ENCODE measurements around the gene ALDOB.
"Not testable (repeated sequence)": the region's sequence is repeated elsewhere in the genome, so short reads cannot be mapped to it uniquely, and the experiment has no call there.

The ALDOB gene

DNA sequence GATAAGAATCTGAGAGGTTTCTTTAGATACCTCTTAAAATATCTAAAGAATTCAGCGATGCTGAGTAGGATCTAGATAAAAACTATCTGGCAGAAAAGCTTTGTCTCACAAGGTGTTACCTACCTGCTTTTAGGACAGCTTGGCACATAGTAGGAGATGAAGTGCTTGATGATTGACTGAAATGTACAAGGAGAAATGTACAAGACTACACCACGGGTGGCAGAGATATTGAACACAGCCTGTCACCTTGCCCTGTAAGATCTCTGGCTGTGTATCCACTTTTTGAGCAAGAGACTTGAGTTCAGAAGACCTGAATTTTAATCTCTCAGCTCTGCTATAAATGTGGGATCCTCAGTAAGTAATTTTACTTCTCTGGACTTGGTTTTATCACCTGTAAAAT lies 15.7 kb downstream of the ALDOB start:
- no peak for DNase-seq

DNA sequence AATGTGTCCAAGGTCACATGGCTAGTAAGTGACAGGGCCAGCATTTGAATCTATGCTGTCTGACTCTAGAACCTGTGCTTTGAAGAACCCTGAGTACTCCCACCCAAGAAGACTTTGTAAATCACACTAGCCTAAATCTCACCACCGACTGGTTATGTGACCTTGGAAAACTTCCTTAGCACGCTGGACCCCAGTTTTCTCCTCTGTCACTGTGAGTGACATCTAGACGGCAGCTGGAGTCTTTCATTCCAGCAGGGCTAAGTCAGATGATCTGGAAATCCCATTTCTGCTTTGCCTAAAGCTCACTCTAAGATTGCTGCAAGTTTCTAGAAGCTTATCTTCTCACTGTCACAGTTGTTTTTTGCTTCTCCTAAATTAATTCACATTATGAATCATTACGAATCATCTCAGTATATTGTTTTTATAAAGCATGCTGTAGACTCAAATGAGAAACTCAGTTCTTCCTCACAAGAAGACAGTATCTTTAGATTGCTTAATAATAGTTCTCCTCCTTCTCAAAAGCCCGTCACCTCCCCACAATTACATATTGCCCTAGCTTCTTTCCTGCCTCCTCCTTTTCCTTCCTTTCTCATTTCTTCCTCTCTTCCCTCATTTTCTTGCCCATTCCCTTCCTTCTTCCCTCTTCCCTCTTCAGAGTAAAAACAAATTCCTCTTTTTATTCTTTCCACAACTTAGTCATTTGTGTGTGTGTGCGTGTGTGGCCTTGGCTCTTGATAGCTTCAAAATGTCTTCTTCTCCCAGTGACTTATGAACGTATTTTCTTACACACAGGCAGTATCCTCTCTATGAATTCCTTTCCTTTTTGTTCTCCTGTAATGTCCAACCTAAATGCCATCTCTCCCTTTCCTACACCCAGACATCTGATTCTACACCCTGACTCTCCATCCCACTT lies 16.8 kb downstream of the ALDOB start:
- DNase-seq = no peak

DNA sequence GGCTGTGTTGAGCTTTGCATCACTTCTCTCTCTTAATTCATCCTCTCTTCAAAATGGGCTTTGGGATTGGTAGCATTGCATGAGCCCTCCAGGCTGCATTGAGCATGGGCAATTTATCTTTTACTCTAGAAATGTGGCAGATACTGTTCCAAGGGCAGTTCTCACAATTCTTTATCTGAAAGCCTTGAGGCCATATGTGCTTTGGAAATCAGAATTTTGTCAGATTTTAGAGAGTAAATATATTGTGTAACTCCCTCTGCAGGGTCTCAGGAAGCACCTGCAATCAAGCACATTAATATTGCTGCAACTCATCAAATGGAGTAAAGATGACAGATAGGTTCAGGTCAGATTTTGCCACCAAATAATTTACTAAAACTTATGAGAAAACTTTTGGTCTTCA lies 17.6 kb downstream of the ALDOB start:
- DNase-seq = no peak

DNA sequence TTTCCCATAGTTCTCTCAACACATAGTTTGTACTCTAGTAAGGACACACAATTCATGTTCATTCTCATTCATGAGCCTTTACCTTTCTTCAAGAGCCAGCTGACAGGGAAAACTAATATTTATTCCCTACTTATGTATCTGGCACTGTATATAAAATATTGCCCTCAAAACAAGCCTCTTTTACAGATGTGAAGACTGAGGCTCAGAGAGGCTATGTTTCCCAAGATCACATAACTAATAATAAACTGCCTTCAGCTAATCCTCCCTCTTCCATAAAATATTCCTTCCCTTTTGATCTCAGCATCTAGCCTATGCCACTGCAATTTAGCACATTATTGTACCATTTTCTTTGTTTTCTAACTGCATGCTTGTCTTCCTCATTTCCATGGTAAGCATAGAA lies 18.2 kb downstream of the ALDOB start:
- no peak for DNase-seq

DNA sequence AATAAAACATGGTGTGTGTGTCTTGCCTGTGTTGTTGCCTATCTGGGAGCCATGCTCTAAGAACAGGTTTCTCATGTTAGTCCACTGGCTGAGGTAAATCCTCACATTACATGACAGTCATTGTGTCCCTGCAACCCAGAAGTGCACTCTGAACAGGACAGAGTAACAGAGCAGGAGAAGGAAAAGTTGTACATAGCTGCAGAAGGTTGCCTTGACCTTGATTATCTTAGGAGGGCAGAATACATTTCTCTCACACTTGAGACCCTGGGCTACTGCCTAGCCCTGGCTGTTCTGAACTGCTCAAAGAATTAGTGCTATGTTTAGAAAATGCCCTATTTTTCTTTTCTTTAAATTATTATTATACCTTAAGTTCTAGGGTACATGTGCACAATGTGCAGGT lies 20.0 kb downstream of the ALDOB start:
- no peak for DNase-seq

DNA sequence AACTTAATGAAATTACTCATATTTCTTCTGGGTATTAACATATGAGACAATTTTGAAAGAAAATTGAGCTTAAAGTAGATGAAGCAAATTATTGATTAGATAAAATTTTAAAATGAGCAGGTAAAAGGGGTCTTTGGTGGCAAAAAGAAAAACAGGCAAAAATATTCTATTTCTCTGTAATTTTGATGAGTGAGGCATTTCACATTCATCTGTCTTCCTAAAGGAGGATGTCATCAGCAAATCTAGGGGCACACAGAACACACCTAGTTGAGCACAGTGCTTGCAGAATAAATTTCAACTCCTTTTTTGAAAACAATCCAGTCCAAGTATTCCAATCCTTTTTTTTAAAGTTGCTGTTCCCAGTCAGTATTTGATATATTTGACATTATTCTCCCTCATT lies 20.7 kb downstream of the ALDOB start:
- no peak for DNase-seq

DNA sequence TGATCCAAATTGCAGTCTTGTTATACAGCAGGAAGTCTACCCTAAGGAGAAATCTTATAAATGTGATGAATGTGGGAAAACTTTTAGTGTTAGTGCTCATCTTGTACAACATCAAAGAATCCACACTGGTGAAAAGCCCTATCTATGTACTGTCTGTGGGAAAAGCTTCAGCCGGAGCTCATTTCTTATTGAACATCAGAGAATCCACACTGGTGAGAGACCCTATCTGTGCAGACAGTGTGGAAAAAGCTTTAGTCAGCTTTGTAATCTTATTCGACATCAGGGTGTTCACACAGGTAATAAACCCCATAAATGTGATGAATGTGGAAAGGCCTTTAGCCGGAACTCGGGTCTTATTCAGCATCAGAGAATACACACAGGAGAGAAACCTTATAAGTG lies 26.5 kb downstream of the ALDOB start:
- DNase-seq = no peak

DNA sequence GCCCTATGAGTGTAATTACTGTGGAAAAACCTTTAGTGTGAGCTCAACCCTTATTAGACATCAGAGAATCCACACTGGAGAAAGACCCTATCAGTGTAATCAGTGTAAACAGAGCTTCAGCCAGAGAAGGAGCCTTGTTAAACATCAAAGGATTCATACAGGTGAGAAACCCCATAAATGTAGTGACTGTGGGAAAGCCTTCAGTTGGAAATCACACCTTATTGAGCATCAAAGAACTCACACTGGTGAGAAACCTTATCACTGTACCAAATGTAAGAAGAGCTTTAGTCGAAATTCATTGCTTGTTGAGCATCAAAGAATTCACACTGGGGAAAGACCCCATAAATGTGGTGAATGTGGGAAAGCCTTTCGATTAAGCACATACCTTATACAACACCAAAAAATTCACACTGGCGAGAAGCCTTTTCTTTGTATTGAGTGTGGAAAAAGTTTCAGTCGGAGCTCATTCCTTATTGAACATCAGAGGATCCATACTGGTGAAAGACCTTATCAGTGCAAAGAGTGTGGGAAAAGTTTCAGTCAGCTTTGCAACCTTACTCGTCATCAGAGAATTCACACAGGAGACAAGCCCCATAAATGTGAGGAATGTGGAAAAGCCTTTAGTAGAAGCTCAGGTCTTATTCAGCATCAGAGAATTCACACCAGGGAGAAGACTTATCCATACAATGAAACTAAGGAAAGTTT lies 27.0 kb downstream of the ALDOB start:
- DNase-seq = no peak

DNA sequence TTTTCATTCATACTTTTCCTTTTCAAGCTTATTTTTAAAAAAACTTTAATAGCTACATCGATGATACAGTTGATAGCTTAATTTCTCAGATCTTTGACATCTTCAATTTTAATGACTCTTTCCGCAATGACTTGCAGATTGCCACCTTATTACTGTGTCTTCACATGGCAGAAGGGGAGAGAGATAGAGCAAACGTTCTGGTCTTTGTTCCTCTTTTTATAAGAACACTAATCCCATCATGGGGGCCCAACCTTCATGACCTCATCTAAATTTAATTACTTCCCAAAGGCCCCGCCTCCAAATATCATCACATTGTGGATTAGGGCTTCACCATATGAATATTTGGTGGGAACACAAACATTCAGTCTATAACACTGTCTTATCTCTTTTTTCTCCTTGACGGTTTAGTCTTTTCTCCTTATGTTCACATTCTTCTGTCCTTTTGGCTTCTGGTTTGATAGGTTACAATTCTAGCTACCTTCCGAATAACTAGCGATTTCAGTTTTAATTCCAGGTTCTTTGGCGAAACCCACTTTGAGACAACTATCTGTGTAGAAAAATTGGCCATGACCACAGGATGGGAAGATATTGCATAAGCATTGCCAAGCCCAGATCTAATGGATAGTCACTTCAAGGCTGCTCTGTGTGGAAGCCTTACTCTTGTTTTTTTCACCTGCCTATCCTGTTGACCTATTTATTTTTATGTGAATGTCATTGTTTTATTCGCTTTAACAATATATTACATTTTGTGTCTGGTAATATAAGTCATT lies 31.9 kb downstream of the ALDOB start:
- DNase-seq = no peak

DNA sequence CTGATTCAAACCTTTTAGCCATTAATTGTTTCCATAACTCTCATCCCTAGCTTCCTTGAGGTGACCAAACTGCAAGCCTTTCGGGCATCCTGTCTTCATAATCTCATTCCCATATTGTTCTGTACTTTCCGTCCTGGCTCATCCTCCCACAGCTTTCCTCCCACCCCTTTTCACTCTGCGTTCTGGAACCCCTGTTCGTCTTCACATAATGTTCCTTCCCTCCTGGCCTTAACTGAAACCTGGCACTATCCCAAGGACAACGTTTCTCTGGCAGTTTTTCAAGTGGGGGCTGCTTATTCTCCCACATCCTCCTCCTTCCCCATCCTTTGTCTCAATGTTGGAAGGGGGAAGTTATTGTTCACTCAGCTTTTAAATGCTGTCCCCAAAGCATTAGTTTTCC lies 35.5 kb downstream of the ALDOB start:
- DNase-seq = no peak

DNA sequence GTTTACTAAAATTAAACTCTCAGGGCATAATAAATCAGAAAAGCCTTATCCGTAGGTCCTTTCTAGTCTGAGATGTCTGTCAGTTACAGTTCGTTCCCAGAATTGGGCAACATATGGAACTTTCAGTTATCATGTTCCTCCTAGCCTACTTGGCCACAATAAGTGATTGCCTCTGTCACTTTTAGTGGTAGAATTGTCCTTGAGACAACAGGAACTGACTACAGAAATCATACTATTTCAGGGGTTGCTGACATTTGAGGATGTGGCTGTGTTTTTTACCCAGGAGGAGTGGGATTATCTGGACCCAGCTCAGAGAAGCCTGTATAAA lies 36.0 kb downstream of the ALDOB start:
- DNase-seq = no peak

DNA sequence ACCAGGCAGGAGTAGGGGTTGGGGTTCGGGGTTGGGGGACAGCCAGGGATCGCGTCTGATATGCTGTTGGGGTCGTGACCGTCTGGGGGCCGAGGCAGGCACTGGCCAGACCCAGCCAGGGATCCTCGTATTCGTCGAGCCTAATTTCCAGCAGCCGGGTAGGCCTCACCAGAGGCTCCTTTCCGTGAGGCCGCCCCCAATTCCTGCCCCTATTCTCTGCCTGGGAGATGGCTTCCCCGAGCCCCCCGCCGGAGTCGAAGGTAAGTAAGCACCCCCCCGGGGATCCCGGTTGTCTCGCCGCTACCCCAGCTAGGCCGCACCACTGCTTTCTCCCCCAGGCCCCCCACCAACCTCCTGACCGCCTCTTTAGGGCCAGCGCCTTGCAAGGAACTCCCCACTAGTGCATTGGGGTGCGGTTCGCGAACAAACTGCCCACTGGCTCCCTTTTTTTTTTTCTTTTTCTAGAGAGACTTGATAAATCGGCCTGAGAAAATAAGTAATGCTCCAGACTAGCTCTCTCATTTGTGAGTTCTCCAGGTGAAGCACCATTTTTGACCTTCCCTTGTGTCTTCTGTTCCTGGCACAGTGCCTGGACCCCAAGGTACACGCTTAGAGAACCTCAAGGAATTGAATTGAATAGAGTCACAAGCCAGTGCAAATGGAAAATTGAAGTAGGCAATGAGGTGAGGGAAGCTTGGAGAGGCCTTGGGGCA lies 36.5 kb downstream of the ALDOB start:
- no peak for DNase-seq

DNA sequence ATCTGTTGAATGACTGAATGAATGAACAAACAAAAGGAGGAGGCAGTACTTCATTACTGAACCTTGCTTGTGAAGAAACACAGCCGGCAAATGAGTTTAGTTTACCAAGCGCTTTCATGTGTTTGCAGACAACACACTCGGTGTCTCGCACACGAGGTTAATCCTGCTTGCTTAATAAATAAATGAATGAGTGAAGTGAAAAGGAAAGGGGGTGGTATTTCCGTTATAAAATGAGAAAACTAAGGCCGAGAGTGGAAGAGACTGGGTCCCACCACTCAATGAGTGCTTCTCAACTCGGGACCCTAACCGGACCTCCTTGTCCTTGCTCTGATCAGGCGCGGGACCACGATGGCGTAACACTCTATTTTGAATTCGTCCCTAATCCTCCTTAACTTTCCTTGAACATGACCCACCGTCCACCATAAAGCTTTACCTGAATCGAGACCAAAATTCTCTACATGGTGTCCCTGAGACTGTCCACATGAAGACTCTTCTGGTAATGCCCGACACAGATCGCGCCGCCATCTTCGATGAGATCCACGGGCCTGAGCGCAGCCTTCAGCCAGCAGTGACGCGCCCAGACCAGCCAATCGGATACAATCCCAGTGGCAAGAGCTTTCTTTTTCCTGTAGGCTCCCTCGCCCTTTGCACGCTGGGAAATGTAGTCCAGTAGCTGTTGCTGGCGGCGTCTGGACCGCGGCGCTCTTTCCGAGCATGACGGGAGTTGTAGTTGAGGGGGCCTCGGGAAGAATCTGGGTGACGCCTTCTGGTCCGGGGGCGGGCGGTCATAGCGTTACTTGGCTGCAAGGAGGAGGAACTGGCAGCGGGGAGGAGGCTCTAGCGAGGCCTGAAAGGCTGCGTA lies 37.3 kb downstream of the ALDOB start, which contains the start of the genes MRPL50 and ZNF189:
MRPL50 (minus strand) TSS at position 551 of the 862 bp plus-strand sequence; CDS start at position 525, 26 bp downstream.
ZNF189 (plus strand) TSS at position 784 of the 862 bp plus-strand sequence. CDS start 306 bp downstream, outside the sequence.
- DNase-seq = peak; percentile 98

DNA sequence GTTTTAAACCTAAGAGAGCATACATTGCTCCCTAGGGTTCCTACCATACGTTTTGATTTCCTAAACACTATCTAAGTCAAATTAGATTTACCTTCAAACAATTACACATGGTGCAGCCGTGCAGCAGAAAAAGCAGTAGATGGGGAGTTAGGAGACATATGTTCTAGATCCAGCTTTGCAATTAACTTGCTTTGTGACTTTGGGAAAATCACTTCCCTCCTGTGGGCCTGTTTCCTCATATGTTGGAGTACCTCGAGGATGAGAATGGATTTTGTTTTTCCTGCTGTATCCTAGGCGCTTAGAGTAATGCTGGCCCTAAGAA lies 37.9 kb downstream of the ALDOB start:
- DNase-seq = no peak

DNA sequence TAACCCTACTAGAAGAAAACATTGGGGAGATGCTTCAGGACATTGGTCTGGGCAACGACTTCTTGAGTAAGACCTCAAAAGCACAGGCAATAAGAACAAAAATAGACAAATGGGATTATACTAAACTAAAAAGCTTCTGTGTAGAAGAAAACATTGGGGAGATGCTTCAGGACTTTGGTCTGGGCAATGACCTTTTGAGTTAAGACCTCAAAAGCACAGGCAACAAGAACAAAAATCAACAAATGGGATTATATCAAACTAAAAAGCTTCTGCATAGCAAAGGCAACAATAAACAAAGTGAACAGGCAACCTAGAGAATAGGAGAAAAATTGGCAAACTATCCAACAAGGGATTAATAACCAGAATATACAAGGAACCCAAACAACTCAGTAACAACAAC lies 40.9 kb downstream of the ALDOB start:
- no peak for DNase-seq

DNA sequence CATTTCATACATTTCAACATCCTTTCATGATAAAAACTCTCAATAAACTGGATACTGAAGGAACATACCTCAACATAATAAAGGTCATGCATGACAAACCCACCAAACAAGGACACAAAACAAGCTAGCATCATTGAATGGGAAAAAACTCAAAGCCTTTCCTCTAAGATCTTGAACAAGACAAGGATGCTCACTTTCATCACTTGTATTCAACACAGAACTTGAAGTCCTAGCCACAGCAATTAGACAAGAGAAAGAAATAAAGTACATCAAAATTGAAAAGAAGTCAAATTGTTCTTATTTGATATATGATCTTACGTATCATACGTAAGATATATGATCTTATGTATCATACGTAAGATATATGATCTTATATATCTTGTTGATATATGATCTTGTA lies 42.4 kb downstream of the ALDOB start:
- no peak for DNase-seq

DNA sequence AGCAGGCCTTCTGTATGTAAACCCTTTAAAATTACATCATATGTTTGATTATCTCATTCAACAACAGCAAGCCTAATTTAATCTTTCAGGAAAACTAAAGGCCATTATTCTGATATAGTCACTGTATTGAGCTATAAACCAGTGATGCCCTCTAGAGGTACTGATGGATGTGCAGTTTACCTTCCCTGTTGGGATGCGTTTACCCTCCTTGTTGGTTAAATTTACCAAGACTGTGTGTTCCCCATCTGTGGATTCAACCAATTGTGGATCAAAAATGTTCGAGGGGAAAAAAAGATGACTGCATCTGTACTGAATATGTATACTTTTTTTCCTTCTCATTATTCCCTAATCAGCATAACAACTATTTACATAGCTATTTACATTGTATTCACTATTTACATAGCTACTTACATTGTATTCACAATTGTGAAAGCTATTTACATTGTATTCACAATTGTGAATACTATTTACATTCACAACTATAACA lies 47.0 kb downstream of the ALDOB start:
- no peak for DNase-seq

DNA sequence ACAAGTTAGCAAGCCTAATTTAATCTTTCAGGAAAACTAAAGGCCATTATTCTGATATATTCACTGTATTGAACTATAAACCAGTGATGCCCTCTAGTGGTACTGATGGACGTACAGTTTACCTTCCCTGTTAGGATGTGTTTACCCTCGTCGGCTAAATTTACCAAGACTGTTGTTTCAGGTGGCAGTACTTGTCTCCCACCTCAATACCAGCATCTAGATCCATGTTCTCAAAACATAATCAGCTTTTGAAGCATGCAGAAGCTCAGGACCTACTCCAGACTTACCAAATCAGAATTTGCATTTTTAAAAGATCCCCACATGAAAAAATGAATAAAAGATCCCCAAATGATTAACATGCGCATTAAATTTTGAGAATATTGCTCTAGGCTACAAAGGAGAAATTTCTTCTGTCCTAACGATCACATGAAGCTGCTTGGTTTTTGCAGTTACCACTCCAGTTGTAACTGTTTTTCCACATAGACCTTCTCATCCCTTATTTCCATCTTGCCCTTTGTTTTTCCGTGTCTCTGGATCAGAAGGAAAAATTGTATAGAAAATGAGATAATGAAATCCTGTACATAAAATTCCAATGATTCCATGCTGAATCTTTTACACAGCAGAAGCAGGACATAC lies 47.6 kb downstream of the ALDOB start:
- DNase-seq = no peak

DNA sequence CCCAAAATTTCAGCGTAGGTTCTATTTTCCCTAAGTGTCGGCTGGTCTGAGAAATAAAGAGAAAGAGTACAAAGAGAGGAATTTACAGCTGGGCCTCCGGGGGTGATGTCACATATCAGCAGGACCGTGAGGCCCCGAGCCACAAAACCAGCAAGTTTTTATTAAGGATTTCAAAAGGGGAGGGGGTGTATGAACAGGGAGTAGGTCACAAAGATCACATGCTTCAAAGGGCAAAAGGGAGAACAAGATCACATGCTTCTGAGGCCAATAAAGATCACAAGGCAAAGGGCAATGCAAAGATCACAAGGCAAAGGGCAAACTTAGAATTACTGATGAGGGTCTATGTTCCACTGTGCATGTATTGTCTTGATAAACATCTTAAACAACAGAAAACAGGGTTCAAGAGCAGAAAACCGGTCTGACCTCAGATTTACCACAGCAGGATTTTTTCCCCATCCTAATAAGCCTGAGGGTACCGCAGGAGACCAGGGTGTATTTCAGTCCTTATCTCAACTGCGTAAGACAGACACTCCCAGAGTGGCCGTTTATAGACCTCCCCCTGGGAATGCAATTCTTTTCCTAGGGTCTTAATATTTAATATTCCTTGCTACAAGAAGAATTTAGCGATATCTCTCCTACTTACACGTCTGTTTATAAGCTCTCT lies 50.6 kb downstream of the ALDOB start, which contains the start of gene BAAT:
BAAT (minus strand) TSS at position 134 of the 664 bp plus-strand sequence. CDS start 13,602 bp downstream, outside the sequence.
- DNase-seq = not testable (repeated sequence)

DNA sequence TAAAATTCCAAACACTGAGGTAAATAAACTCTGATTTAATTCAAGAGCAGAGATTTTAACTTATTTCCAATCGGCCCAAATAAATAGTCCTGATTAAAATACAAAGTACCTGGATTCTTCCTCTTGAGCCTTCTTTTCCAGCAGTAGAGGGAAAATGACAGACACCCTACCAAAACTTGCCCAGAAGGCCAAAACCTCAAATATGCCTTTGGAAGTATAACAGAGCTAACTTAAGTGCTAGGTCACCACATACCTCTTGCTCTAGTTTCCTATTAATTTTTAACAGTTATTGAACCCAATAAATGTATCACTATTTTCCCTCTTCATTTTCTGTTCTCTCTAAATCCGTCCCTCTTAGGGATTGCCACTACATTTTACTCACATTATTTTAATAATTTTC lies 52.2 kb downstream of the ALDOB start:
- no peak for DNase-seq
